Neural progenitor cell (in vitro differentiated cells): Measurements from ENCODE around the gene TBCK. TPM values are rescaled to one million over a fixed set of nuclear protein-coding genes. Genes with fewer than 3 reads are reported as not detected.

Experiments used
- DNase-seq: peaks from one replicate; pipeline ENCODE4 v3.0.0-alpha.2; 2016; ENCODE audit warnings: low spot score
- H2AFZ ChIP-seq: fragments of 200-600 bp; sonication (generic); replicated peaks from 2 replicates; pipeline ENCODE4 v1.6.1; 2016; ENCODE audit warnings: antibody characterized with exemption
- H3F3A ChIP-seq: fragments of 200-600 bp; sonication (generic); 2 replicates; pipeline ENCODE4 v1.6.1; 2016; ENCODE audit warnings: antibody characterized with exemption, low read depth
- H3K27ac ChIP-seq: fragments of 200-600 bp; sonication (generic); 2 replicates; pipeline ENCODE4 v1.5.1; 2016; ENCODE audit warnings: mild to moderate bottlenecking
- H3K27me3 ChIP-seq: fragments of 200-600 bp; sonication (generic); 2 replicates; pipeline ENCODE4 v1.6.1; 2016; ENCODE audit warnings: mild to moderate bottlenecking, moderate library complexity
- H3K36me3 ChIP-seq: fragments of 200-600 bp; sonication (generic); 2 replicates; pipeline ENCODE4 v1.5.1; 2016
- H3K4me1 ChIP-seq: fragments of 200-600 bp; sonication (generic); 2 replicates; pipeline ENCODE4 v1.6.1; 2016; ENCODE audit warnings: mixed run types
- H3K4me2 ChIP-seq: fragments of 200-600 bp; sonication (generic); 2 replicates; pipeline ENCODE4 v1.6.1; 2016
- H3K4me3 ChIP-seq: fragments of 200-600 bp; sonication (generic); 2 replicates; pipeline ENCODE4 v1.5.1; 2016
- H3K79me2 ChIP-seq: fragments of 200-600 bp; sonication (generic); 2 replicates; pipeline ENCODE4 v1.6.1; 2016; ENCODE audit warnings: low read depth
- H3K9ac ChIP-seq: fragments of 200-600 bp; sonication (generic); 2 replicates; pipeline ENCODE4 v1.6.1; 2016
- H3K9me3 ChIP-seq: fragments of 200-600 bp; sonication (generic); 2 replicates; pipeline ENCODE4 v1.5.1; 2016; ENCODE audit warnings: low read depth
- H4K20me1 ChIP-seq: fragments of 200-600 bp; sonication (generic); 2 replicates; pipeline ENCODE4 v1.6.1; 2016; ENCODE audit warnings: low read depth
- H3K27ac Mint-ChIP-seq: 3 replicates; pipeline ENCODE4 v1.8.0; 2021; ENCODE audit warnings: mixed read lengths
- H3K27me3 Mint-ChIP-seq: 2 replicates; pipeline ENCODE4 v1.8.0; 2022; ENCODE audit warnings: low read depth, mild to moderate bottlenecking, inconsistent platforms, moderate library complexity, mixed read lengths; ENCODE audit not compliant: insufficient read depth
- H3K36me3 Mint-ChIP-seq: 3 replicates; pipeline ENCODE4 v1.8.0; 2021; ENCODE audit warnings: mixed read lengths
- H3K4me1 Mint-ChIP-seq: 3 replicates; pipeline ENCODE4 v1.8.0; 2021; ENCODE audit warnings: mixed read lengths
- H3K4me3 Mint-ChIP-seq: 3 replicates; pipeline ENCODE4 v1.8.0; 2021; ENCODE audit warnings: mild to moderate bottlenecking, moderate library complexity, mixed read lengths
- H3K9me3 Mint-ChIP-seq: 3 replicates; pipeline ENCODE4 v1.8.0; 2020; ENCODE audit warnings: mixed read lengths
- EZH2 ChIP-seq: fragments of 200-600 bp; sonication (generic); IDR thresholded peaks from 2 replicates; pipeline ENCODE4 v1.6.1; 2017; ENCODE audit warnings: antibody characterized with exemption, mild to moderate bottlenecking, moderate library complexity
- EZH2phosphoT487 ChIP-seq: fragments of 200-600 bp; sonication (generic); IDR thresholded peaks from 2 replicates; pipeline ENCODE4 v1.6.1; 2017; ENCODE audit warnings: antibody characterized with exemption
- total RNA-seq: library from RNA; depleted of rRNA; stranded (reverse); fragments of >200 nt; gene quantifications from 2 replicates; pipeline ENCODE4 v1.2.3, GENCODE V29; 2015; ENCODE audit warnings: low replicate concordance
- TF ChIP-seq, protein P1 (sequence below): fragments of 200-600 bp; sonication (generic); IDR thresholded peaks from 2 replicates; pipeline ENCODE4 v1.5.1; 2017; ENCODE audit warnings: antibody characterized with exemption, mild to moderate bottlenecking

TBCK gene
- total RNA-seq, 1 donor from 2014 or later: 69.8 TPM

DNA sequence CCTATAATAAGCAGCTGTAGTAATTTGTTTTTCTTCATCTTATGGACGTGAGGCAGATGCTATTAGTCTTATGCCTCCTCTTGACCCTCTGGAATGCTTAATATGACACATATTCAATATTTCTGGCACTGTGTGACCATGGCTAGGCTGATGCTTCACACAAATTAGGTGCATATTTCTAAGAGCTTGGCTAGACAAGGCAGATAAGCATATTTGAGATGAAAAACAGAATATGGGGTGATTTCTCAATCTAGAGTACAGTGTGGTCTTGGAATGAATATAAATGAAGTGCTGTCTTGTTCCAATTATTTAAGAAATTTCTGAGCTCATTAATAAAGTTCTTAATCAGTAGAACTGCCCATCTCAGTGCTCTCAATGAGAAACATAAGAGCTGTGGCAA, 264.5 kb downstream of the TBCK start:
- Mint-ChIP-seq H3K27ac (no peak overlapping the region), H3K9me3 (no peaks in the 10 kb centered on the region), H3K27me3 (no peaks in the 10 kb centered on the region), H3K4me1 (no peaks in the 10 kb centered on the region), H3K36me3 (peaks cover 2% of the 10 kb centered on the region), H3K4me3 (no peak overlapping the region)
- Histone ChIP-seq H3K4me1 (peaks cover 7% of the 10 kb centered on the region), H3K4me2 (no peak overlapping the region), H3K9me3 (no peaks in the 10 kb centered on the region), H3F3A (no peaks in the 10 kb centered on the region), H2AFZ (no peak overlapping the region), H4K20me1 (no peaks in the 10 kb centered on the region), H3K4me3 (no peak overlapping the region), H3K27me3 (no peaks in the 10 kb centered on the region), H3K27ac (no peak overlapping the region), H3K9ac (no peak overlapping the region), H3K36me3 (no peaks in the 10 kb centered on the region), H3K79me2 (no peaks in the 10 kb centered on the region)
- TF ChIP-seq, protein P1, sequence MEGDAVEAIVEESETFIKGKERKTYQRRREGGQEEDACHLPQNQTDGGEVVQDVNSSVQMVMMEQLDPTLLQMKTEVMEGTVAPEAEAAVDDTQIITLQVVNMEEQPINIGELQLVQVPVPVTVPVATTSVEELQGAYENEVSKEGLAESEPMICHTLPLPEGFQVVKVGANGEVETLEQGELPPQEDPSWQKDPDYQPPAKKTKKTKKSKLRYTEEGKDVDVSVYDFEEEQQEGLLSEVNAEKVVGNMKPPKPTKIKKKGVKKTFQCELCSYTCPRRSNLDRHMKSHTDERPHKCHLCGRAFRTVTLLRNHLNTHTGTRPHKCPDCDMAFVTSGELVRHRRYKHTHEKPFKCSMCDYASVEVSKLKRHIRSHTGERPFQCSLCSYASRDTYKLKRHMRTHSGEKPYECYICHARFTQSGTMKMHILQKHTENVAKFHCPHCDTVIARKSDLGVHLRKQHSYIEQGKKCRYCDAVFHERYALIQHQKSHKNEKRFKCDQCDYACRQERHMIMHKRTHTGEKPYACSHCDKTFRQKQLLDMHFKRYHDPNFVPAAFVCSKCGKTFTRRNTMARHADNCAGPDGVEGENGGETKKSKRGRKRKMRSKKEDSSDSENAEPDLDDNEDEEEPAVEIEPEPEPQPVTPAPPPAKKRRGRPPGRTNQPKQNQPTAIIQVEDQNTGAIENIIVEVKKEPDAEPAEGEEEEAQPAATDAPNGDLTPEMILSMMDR: no peak
- no peak for TF ChIP-seq EZH2
- no peak for DNase-seq

DNA sequence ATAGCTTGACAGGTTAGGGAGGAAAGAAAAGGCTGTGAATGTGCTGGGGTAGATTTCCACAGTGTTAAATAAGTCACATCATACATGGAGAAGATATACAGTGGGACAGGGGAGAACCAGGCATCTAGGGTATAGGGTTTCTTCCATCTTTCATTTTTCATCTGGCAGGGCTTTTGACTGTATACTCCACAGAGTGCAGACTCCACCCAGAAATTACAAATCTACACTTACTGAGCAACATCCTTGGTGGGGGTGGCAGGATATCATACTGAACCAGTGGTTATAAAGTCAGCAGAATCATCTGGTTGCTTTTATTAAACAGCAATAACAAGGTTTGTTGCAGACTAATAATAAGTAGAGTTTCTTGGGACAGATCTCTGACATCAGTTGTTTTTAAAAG, 266.5 kb downstream of the TBCK start:
- Histone ChIP-seq H3K4me3 (no peak overlapping the region), H4K20me1 (no peaks in the 10 kb centered on the region), H2AFZ (no peak overlapping the region), H3K9ac (no peak overlapping the region), H3K27me3 (no peaks in the 10 kb centered on the region), H3K27ac (no peak overlapping the region), H3K36me3 (no peaks in the 10 kb centered on the region), H3F3A (no peaks in the 10 kb centered on the region), H3K9me3 (no peaks in the 10 kb centered on the region), H3K79me2 (no peaks in the 10 kb centered on the region), H3K4me2 (no peak overlapping the region), H3K4me1 (peaks cover 7% of the 10 kb centered on the region)
- Mint-ChIP-seq H3K4me1 (no peaks in the 10 kb centered on the region), H3K4me3 (no peak overlapping the region), H3K36me3 (peaks cover 2% of the 10 kb centered on the region), H3K27ac (no peak overlapping the region), H3K9me3 (no peaks in the 10 kb centered on the region), H3K27me3 (no peaks in the 10 kb centered on the region)
- TF ChIP-seq EZH2phosphoT487: no peak
- no peak for TF ChIP-seq EZH2
- TF ChIP-seq, protein P1: no peak
- DNase-seq: no peak

DNA sequence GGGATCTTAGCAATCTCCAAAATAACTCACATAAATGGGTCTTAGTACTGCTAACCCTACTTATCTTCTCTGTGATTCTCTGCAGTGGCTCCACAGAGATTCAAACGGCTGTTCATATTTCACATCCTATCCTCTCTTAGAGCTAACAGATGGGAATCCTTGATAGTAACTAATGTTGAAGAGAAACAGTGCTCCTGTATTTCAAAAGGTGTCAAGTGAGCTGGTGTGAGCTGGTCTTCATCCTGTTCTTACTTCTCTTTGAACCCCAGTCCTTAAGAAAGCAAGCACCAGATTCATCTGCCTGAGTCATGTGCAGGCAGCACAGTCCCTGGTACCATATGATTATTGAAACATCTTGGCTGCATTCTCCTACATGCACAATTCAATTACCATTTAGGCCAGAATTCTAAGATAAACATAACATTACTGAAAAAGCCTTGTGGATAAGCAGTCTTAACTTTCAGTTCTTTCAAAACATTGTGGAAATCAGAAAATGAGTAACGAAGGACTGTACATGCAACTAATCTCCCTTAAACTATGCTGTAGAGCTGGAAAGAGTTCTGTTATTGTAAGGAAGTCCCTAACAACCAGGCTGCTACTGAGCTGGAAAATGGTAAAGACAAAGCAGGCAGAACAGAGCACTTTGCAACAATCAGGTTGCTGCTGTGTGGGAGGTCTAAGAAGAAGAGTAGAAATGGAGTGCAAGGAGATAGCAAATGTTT, 267.6 kb downstream of the TBCK start:
- TF ChIP-seq EZH2 (no peak), EZH2phosphoT487 (no peak)
- TF ChIP-seq, protein P1: no peak
- peak; percentile 45 for DNase-seq

More for the DNA sequence above, 267.6 kb downstream of the TBCK start:
- H3K4me3 ChIP-seq: no peak overlapping the region
- H3K4me1 ChIP-seq: peaks cover 7% of the 10 kb centered on the region
- no peaks in the 10 kb centered on the region for H3K36me3 ChIP-seq
- no peak overlapping the region for H3K4me2 ChIP-seq
- Mint-ChIP-seq H3K9me3 (no peaks in the 10 kb centered on the region), H3K27me3 (no peaks in the 10 kb centered on the region), H3K36me3 (peaks cover 2% of the 10 kb centered on the region), H3K4me3 (no peak overlapping the region), H3K4me1 (no peaks in the 10 kb centered on the region), H3K27ac (no peak overlapping the region)
- H2AFZ ChIP-seq: no peak overlapping the region
- no peaks in the 10 kb centered on the region for H3K9me3 ChIP-seq
- H3F3A ChIP-seq: no peaks in the 10 kb centered on the region
- H3K27ac ChIP-seq: no peak overlapping the region
- H3K9ac ChIP-seq: no peak overlapping the region
- H3K27me3 ChIP-seq: no peaks in the 10 kb centered on the region
- H3K79me2 ChIP-seq: no peaks in the 10 kb centered on the region
- H4K20me1 ChIP-seq: no peaks in the 10 kb centered on the region
